Caco-2 (cell line): ENCODE results near the gene ARHGAP29. TPM values are rescaled to one million over a fixed set of nuclear protein-coding genes. Genes with fewer than 3 reads are reported as not detected.

Source experiments
- BruUV-seq: library from RNA; stranded (reverse); fragments of 400-500 nt; replicated peaks from 2 replicates; lab custom pipeline; 2021; lab: Mats Ljungman, UMichigan
- CTCF ChIA-PET: fragments of 300-600 bp; sonication (Branson Sonifier 250); formaldehyde crosslinking; loops from one replicate; lab custom pipeline; 2022; ENCODE audit warnings: antibody characterized with exemption; lab: Charles Lee
- POLR2A ChIA-PET: fragments of 300-600 bp; sonication (Branson Sonifier 250); formaldehyde crosslinking; loops from one replicate; lab custom pipeline; 2022; ENCODE audit warnings: antibody characterized with exemption; lab: Charles Lee
- DNase-seq, 2 experiments: peaks; one replicate each; pipeline versions ENCODE4 v3.0.0 to v3.0.0-alpha.2; 2020 to 2022
- H3K27me3 ChIP-seq: replicated peaks from 2 replicates; pipeline ENCODE4 v1.6.0; 2011; ENCODE audit warnings: low read length; ENCODE audit not compliant: control insufficient read depth, insufficient read depth
- H3K36me3 ChIP-seq: 2 replicates; pipeline ENCODE4 v1.5.1; 2011; ENCODE audit warnings: low read length; ENCODE audit not compliant: control insufficient read depth, insufficient read depth
- H3K4me1 ChIP-seq: fragments of 250-450 bp; sonication (Bioruptor Pico); 2 replicates; pipeline ENCODE4 v1.5.1; 2020; ENCODE audit warnings: mild to moderate bottlenecking
- H3K4me3 ChIP-seq: 2 replicates; pipeline ENCODE4 v1.5.1; 2011; ENCODE audit warnings: low read depth, mild to moderate bottlenecking, control low read depth, low read length
- H3K9me3 ChIP-seq: fragments of 250-450 bp; sonication (Bioruptor Pico); 2 replicates; pipeline ENCODE4 v1.5.1; 2020; ENCODE audit warnings: mild to moderate bottlenecking, moderate library complexity
- H3K27ac Mint-ChIP-seq: one replicate; pipeline ENCODE4 v1.8.0; 2022; ENCODE audit warnings: mixed read lengths; ENCODE audit not compliant: unreplicated experiment
- H3K27me3 Mint-ChIP-seq: one replicate; pipeline ENCODE4 v1.8.0; 2022; ENCODE audit warnings: mixed read lengths; ENCODE audit not compliant: insufficient read depth, unreplicated experiment
- H3K36me3 Mint-ChIP-seq: one replicate; pipeline ENCODE4 v1.8.0; 2022; ENCODE audit warnings: mild to moderate bottlenecking, mixed read lengths; ENCODE audit not compliant: insufficient read depth, unreplicated experiment
- H3K4me1 Mint-ChIP-seq: one replicate; pipeline ENCODE4 v1.8.0; 2022; ENCODE audit warnings: low read depth, mixed read lengths; ENCODE audit not compliant: unreplicated experiment
- H3K4me3 Mint-ChIP-seq: one replicate; pipeline ENCODE4 v1.8.0; 2022; ENCODE audit warnings: mild to moderate bottlenecking, moderate library complexity, mixed read lengths; ENCODE audit not compliant: unreplicated experiment
- H3K9me3 Mint-ChIP-seq: one replicate; pipeline ENCODE4 v1.8.0; 2022; ENCODE audit warnings: mixed read lengths; ENCODE audit not compliant: unreplicated experiment
- intact Hi-C: fragments of 100-400 bp; cut with micrococcal nuclease; formaldehyde crosslinking; loops from one replicate; pipeline ENCODE4 v1.10.0; 2022; ENCODE audit not compliant: unreplicated experiment
- total RNA-seq: library from RNA; stranded (reverse); gene quantifications from 2 replicates; pipeline ENCODE4 v1.2.3, GENCODE V29; 2022
- TF ChIP-seq, protein P1 (sequence below), 2 experiments: fragments of 200-600 bp in 1 of 2; IDR thresholded peaks; 1 replicate in 1 of 2; 2 replicates in 1 of 2; pipeline versions ENCODE4 v1.5.1 to v1.8.0; 2011 to 2022; ENCODE audit warnings: antibody characterized with exemption in 1 of 2, control low read depth in 1 of 2, inconsistent platforms in 1 of 2, low read depth in 1 of 2, low read length in 1 of 2, mild to moderate bottlenecking in 1 of 2, moderate library complexity in 1 of 2; ENCODE audit not compliant: insufficient read depth in 1 of 2, severe bottlenecking in 1 of 2, unreplicated experiment in 1 of 2

Gene ARHGAP29
- total RNA-seq, 1 experiment from 2014 or later: 30.3 TPM

GRCh38 chr1:94269921-94270320 lies 32.5 kb upstream of the ARHGAP29 start:
- intact Hi-C loops: no loop called here
- TF ChIP-seq, protein P1, sequence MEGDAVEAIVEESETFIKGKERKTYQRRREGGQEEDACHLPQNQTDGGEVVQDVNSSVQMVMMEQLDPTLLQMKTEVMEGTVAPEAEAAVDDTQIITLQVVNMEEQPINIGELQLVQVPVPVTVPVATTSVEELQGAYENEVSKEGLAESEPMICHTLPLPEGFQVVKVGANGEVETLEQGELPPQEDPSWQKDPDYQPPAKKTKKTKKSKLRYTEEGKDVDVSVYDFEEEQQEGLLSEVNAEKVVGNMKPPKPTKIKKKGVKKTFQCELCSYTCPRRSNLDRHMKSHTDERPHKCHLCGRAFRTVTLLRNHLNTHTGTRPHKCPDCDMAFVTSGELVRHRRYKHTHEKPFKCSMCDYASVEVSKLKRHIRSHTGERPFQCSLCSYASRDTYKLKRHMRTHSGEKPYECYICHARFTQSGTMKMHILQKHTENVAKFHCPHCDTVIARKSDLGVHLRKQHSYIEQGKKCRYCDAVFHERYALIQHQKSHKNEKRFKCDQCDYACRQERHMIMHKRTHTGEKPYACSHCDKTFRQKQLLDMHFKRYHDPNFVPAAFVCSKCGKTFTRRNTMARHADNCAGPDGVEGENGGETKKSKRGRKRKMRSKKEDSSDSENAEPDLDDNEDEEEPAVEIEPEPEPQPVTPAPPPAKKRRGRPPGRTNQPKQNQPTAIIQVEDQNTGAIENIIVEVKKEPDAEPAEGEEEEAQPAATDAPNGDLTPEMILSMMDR (IDR thresholded peaks at IDR 0.05; ENCODE audit: insufficient read depth in 1 of 2, low read depth in 1 of 2, low read length in 1 of 2, severe bottlenecking in 1 of 2, unreplicated experiment in 1 of 2): no peak
- POLR2A ChIA-PET: interaction anchor here (0.7 kb wide), 1 partner anchor 192 kb away, joined by 4 read pairs; no protein-coding TSS in a partner anchor
- no peaks in the 10 kb centered on the region for H3K4me1 ChIP-seq
- no peaks in the 10 kb centered on the region for H3K9me3 Mint-ChIP-seq
- BruUV-seq: no TSS peak
- H3K4me3 ChIP-seq: no peak overlapping the region
- no peaks in the 10 kb centered on the region for H3K27me3 ChIP-seq
- H3K27me3 Mint-ChIP-seq: no peaks in the 10 kb centered on the region
- no peak overlapping the region for H3K4me3 Mint-ChIP-seq
- H3K9me3 ChIP-seq: no peaks in the 10 kb centered on the region
- peaks cover 6% of the 10 kb centered on the region for H3K4me1 Mint-ChIP-seq
- CTCF ChIA-PET: no interaction called here
- H3K36me3 ChIP-seq: no peaks in the 10 kb centered on the region
- no peak for DNase-seq
- no peak overlapping the region for H3K27ac Mint-ChIP-seq
- no peaks in the 10 kb centered on the region for H3K36me3 Mint-ChIP-seq

- Mint-ChIP-seq H3K4me1 (peaks cover 6% of the 10 kb centered on the region), H3K27me3 (no peaks in the 10 kb centered on the region), H3K36me3 (no peaks in the 10 kb centered on the region), H3K9me3 (no peaks in the 10 kb centered on the region), H3K27ac (no peak overlapping the region), H3K4me3 (no peak overlapping the region)
- CTCF ChIA-PET: no interaction called here
- no peaks in the 10 kb centered on the region for H3K27me3 ChIP-seq
- POLR2A ChIA-PET: no interaction called here
- no peak for DNase-seq
- BruUV-seq: no TSS peak
- intact Hi-C loops: no loop called here
- H3K9me3 ChIP-seq: no peaks in the 10 kb centered on the region
- H3K4me1 ChIP-seq: no peaks in the 10 kb centered on the region
- H3K36me3 ChIP-seq: no peaks in the 10 kb centered on the region
- TF ChIP-seq, protein P1 (IDR thresholded peaks at IDR 0.05; ENCODE audit: insufficient read depth in 1 of 2, low read depth in 1 of 2, low read length in 1 of 2, severe bottlenecking in 1 of 2, unreplicated experiment in 1 of 2): no peak
- no peak overlapping the region for H3K4me3 ChIP-seq
These were observed 28.5 kb upstream of the ARHGAP29 start for GRCh38 chr1:94265906-94266305.

- BruUV-seq: no TSS peak
- TF ChIP-seq, protein P1 (IDR thresholded peaks at IDR 0.05; ENCODE audit: insufficient read depth in 1 of 2, low read depth in 1 of 2, low read length in 1 of 2, severe bottlenecking in 1 of 2, unreplicated experiment in 1 of 2): no peak
- Histone ChIP-seq H3K27me3 (no peaks in the 10 kb centered on the region), H3K4me1 (no peaks in the 10 kb centered on the region), H3K4me3 (no peak overlapping the region), H3K36me3 (no peaks in the 10 kb centered on the region), H3K9me3 (no peaks in the 10 kb centered on the region)
- ChIA-PET CTCF (no interaction called here), POLR2A (no interaction called here)
- intact Hi-C loops: no loop called here
- Mint-ChIP-seq H3K4me1 (peaks cover 6% of the 10 kb centered on the region), H3K9me3 (no peaks in the 10 kb centered on the region), H3K27me3 (no peaks in the 10 kb centered on the region), H3K4me3 (no peak overlapping the region), H3K36me3 (no peaks in the 10 kb centered on the region), H3K27ac (no peak overlapping the region)
- DNase-seq: no peak
These were observed 27.6 kb upstream of the ARHGAP29 start for GRCh38 chr1:94265011-94265422.
